Measurements from ENCODE around the gene PASD1.

Gene PASD1

DNA sequence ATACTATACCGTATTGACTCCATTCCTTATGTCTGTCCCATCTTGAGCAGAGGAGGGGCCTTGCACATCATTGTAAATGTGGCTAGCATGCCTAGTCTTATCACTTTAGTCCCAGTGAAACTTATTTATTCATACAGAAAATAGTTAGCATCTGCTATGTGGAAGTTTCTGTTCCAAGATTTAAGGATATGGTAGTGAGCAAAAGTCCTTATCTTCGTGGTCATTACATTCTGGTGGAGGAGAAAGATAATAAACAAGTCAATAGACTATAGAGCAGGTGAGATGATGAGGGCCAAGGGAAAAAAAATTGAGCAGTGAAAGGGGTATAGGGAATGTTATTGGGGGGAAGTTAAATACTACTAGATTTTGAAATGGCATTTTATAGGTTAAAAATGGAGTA lies 68.3 kb downstream of the PASD1 start:
- no peaks in the 10 kb centered on the region for H3K36me3 ChIP-seq (ENCODE audit: low read depth)
- no peaks in the 10 kb centered on the region for H3K4me1 ChIP-seq (ENCODE audit: insufficient read depth, poor library complexity, severe bottlenecking)
- TF ChIP-seq CTCF (IDR thresholded peaks at IDR 0.05; ENCODE audit: poor library complexity, severe bottlenecking), result no peak
- no peak overlapping the region for H3K4me3 ChIP-seq (ENCODE audit: severe bottlenecking)
- DNase-seq (ENCODE audit: low spot score) (no peak), ATAC-seq (ENCODE audit: low read depth) (no peak)
- no peak overlapping the region for H3K27ac ChIP-seq (ENCODE audit: poor library complexity, severe bottlenecking)
- no peaks in the 10 kb centered on the region for H3K9me3 ChIP-seq (ENCODE audit: severe bottlenecking)
- H3K27me3 ChIP-seq (ENCODE audit: insufficient read depth, poor library complexity, severe bottlenecking), result no peaks in the 10 kb centered on the region

GRCh38 chrX:151633157-151633556 lies 69.7 kb downstream of the PASD1 start:
- DNase-seq (ENCODE audit: low spot score) (no peak), ATAC-seq (ENCODE audit: low read depth) (no peak)
- no peak for TF ChIP-seq CTCF (IDR thresholded peaks at IDR 0.05; ENCODE audit: poor library complexity, severe bottlenecking)
- H3K27me3 ChIP-seq (ENCODE audit: insufficient read depth, poor library complexity, severe bottlenecking), result no peaks in the 10 kb centered on the region
- no peaks in the 10 kb centered on the region for H3K36me3 ChIP-seq (ENCODE audit: low read depth)
- no peaks in the 10 kb centered on the region for H3K4me1 ChIP-seq (ENCODE audit: insufficient read depth, poor library complexity, severe bottlenecking)
- no peaks in the 10 kb centered on the region for H3K9me3 ChIP-seq (ENCODE audit: severe bottlenecking)
- H3K27ac ChIP-seq (ENCODE audit: poor library complexity, severe bottlenecking), result no peak overlapping the region
- no peak overlapping the region for H3K4me3 ChIP-seq (ENCODE audit: severe bottlenecking)

- H3K9me3 ChIP-seq (ENCODE audit: severe bottlenecking), result no peaks in the 10 kb centered on the region
- no peaks in the 10 kb centered on the region for H3K4me1 ChIP-seq (ENCODE audit: insufficient read depth, poor library complexity, severe bottlenecking)
- no peaks in the 10 kb centered on the region for H3K36me3 ChIP-seq (ENCODE audit: low read depth)
- no peaks in the 10 kb centered on the region for H3K27me3 ChIP-seq (ENCODE audit: insufficient read depth, poor library complexity, severe bottlenecking)
- ATAC-seq (ENCODE audit: low read depth), result no peak
- no peak overlapping the region for H3K27ac ChIP-seq (ENCODE audit: poor library complexity, severe bottlenecking)
- no peak for TF ChIP-seq CTCF (IDR thresholded peaks at IDR 0.05; ENCODE audit: poor library complexity, severe bottlenecking)
- no peak for DNase-seq (ENCODE audit: low spot score)
- no peak overlapping the region for H3K4me3 ChIP-seq (ENCODE audit: severe bottlenecking)
Observed at GRCh38 chrX:151634937-151635336, 71.5 kb downstream of the PASD1 start.

GRCh38 chrX:151641564-151641963 lies 78.1 kb downstream of the PASD1 start:
- Histone ChIP-seq H3K27ac (ENCODE audit: poor library complexity, severe bottlenecking) (no peak overlapping the region), H3K4me3 (ENCODE audit: severe bottlenecking) (no peak overlapping the region), H3K36me3 (ENCODE audit: low read depth) (no peaks in the 10 kb centered on the region), H3K4me1 (ENCODE audit: insufficient read depth, poor library complexity, severe bottlenecking) (no peaks in the 10 kb centered on the region), H3K27me3 (ENCODE audit: insufficient read depth, poor library complexity, severe bottlenecking) (no peaks in the 10 kb centered on the region), H3K9me3 (ENCODE audit: severe bottlenecking) (no peaks in the 10 kb centered on the region)
- no peak for ATAC-seq (ENCODE audit: low read depth)
- no peak for DNase-seq (ENCODE audit: low spot score)
- TF ChIP-seq CTCF (IDR thresholded peaks at IDR 0.05; ENCODE audit: poor library complexity, severe bottlenecking), result no peak

DNA sequence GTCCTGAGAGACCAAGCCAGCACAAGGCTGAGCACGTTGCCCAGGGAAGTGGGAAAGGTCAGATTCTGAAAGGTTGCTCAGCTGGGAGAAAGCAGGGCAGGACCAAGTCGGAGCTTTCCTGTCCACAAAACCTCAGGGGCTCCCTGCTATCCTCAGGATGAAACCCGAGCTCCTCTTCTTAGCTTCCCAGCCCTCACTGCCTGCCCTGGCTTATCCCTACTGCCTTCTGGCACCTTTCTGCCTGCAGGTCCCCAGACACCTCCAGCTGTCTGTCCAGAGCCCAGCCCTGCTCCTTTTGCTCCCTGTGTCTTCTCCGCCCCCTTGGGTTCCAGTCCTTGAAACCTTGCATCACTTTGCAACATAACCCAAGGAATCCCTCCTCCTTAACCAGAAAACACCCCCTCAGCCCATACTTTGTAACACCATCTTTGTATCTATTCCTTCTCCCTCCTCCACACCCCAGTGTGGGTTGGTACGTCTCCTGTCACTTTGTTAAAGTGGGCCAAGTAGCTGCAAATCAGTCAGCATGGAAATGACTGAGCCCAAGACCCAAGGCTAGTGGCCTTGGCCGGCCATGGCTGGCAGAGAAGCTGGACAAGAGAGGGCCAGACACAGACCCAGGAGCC lies 111.8 kb downstream of the PASD1 start:
- H3K4me3 ChIP-seq (ENCODE audit: severe bottlenecking), result no peak overlapping the region
- ATAC-seq (ENCODE audit: low read depth) (no peak), DNase-seq (ENCODE audit: low spot score) (no peak)
- no peaks in the 10 kb centered on the region for H3K4me1 ChIP-seq (ENCODE audit: insufficient read depth, poor library complexity, severe bottlenecking)
- no peak overlapping the region for H3K27ac ChIP-seq (ENCODE audit: poor library complexity, severe bottlenecking)
- H3K9me3 ChIP-seq (ENCODE audit: severe bottlenecking), result no peaks in the 10 kb centered on the region
- no peaks in the 10 kb centered on the region for H3K27me3 ChIP-seq (ENCODE audit: insufficient read depth, poor library complexity, severe bottlenecking)
- TF ChIP-seq CTCF (IDR thresholded peaks at IDR 0.05; ENCODE audit: poor library complexity, severe bottlenecking), result no peak
- no peaks in the 10 kb centered on the region for H3K36me3 ChIP-seq (ENCODE audit: low read depth)
